Gastroesophageal sphincter (tissue), 3 donors: ENCODE data around the gene GNAO1.

Experiments used
- POLR2A ChIP-seq, 2 donors: fragments of 450-650 bp; IDR thresholded peaks; one replicate each; pipeline ENCODE4 v1.6.1; 2017; ENCODE audit warnings: antibody characterized with exemption in 2 of 2, mild to moderate bottlenecking in 2 of 2, moderate library complexity in 1 of 2
- POLR2AphosphoS5 ChIP-seq: sonication (generic); formaldehyde crosslinking; IDR thresholded peaks from one replicate; pipeline ENCODE4 v1.6.1; 2017; ENCODE audit warnings: antibody characterized with exemption
- TF ChIP-seq, protein P1 (sequence below), 4 experiments: fragments of 200-600 bp in 2 of 4; fragments of 450-650 bp in 2 of 4; sonication (generic) in 1 of 4; IDR thresholded peaks; one replicate each; pipeline ENCODE4 v1.5.1; 2017 to 2019; ENCODE audit warnings: antibody characterized with exemption in 4 of 4, mild to moderate bottlenecking in 2 of 4, moderate library complexity in 2 of 4

DNA sequence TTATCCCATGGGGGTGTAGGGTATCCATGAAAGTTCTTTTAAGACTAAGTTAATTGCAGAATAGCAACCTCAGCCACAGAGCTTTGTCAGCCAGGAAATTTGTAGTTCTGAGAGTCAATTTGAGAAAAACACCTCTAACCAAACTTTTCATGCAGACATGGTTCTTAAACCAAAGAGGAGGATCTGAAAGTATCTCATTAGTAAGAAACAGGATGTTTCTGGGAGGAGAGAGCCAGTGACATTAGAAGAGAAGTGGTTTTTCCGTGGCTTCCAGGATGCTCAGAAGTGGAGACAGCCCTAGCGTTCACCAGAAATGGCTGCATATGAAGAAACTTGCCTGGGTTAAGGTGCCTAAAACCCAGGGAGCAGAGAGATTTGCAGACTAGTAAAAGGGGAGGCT, 7.9 kb downstream of the GNAO1 start:
- TF ChIP-seq POLR2A (IDR thresholded peaks at IDR 0.05) (no peak), POLR2AphosphoS5 (no peak)
- TF ChIP-seq, protein P1, sequence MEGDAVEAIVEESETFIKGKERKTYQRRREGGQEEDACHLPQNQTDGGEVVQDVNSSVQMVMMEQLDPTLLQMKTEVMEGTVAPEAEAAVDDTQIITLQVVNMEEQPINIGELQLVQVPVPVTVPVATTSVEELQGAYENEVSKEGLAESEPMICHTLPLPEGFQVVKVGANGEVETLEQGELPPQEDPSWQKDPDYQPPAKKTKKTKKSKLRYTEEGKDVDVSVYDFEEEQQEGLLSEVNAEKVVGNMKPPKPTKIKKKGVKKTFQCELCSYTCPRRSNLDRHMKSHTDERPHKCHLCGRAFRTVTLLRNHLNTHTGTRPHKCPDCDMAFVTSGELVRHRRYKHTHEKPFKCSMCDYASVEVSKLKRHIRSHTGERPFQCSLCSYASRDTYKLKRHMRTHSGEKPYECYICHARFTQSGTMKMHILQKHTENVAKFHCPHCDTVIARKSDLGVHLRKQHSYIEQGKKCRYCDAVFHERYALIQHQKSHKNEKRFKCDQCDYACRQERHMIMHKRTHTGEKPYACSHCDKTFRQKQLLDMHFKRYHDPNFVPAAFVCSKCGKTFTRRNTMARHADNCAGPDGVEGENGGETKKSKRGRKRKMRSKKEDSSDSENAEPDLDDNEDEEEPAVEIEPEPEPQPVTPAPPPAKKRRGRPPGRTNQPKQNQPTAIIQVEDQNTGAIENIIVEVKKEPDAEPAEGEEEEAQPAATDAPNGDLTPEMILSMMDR (IDR thresholded peaks at IDR 0.05), result no peak
